SK-N-SH (cell line): Measurements from ENCODE around the gene APLN. TPM values are rescaled to one million over a fixed set of nuclear protein-coding genes. Genes with fewer than 3 reads are reported as not detected.

Experiments
- CTCF ChIA-PET: fragments of 300-600, 350-600 bp; formaldehyde crosslinking; extraction: SDS; loops from one replicate; lab custom pipeline; 2021; lab: Yijun Ruan, JAX
- POLR2A ChIA-PET: fragments of 350-600 bp; sonication (Branson Sonifier 250); formaldehyde crosslinking; extraction: SDS; loops from one replicate; lab custom pipeline; 2020; ENCODE audit warnings: antibody characterized with exemption, inconsistent platforms; lab: Yijun Ruan, JAX
- DNase-seq: peaks from one replicate; pipeline ENCODE4 v3.0.0; 2012
- H2AFZ ChIP-seq: fragments of 200-600 bp; sonication (generic); 2 replicates; pipeline ENCODE4 v1.8.1; 2016; ENCODE audit warnings: antibody characterized with exemption, mild to moderate bottlenecking, low read depth
- H3F3A ChIP-seq: fragments of 200-600 bp; sonication (generic); replicated peaks from 2 replicates; pipeline ENCODE3; 2016; ENCODE audit warnings: antibody characterized with exemption, mild to moderate bottlenecking; ENCODE audit not compliant: insufficient read depth
- H3K27ac ChIP-seq, 2 experiments: fragments of 200-500 bp in 1 of 2; fragments of 200-600 bp in 1 of 2; sonication (Bioruptor generic) in 1 of 2; sonication (generic), shearing (Covaris generic) in 1 of 2; 2 replicates each; pipeline versions ENCODE4 v1.5.1 to v1.6.1; 2014 to 2016; ENCODE audit warnings: low read depth in 2 of 2, inconsistent platforms in 1 of 2, low read length in 1 of 2, mild to moderate bottlenecking in 1 of 2, mixed read lengths in 1 of 2
- H3K27me3 ChIP-seq: fragments of 200-600 bp; sonication (generic), shearing (Covaris generic); 2 replicates; pipeline ENCODE4 v1.6.1; 2016; ENCODE audit warnings: mixed run types; ENCODE audit not compliant: insufficient read depth
- H3K36me3 ChIP-seq, 2 experiments: fragments of 200-500 bp in 1 of 2; fragments of 200-600 bp in 1 of 2; sonication (Bioruptor generic) in 1 of 2; sonication (generic) in 1 of 2; replicated peaks in 1 of 2; 2 replicates each; pipeline versions ENCODE3 to v1.5.1; 2014 to 2016; ENCODE audit warnings: low read length in 1 of 2, mild to moderate bottlenecking in 1 of 2; ENCODE audit not compliant: insufficient read depth in 2 of 2, control insufficient read depth in 1 of 2
- H3K4me1 ChIP-seq, 2 experiments: fragments of 200-500 bp in 1 of 2; fragments of 200-600 bp in 1 of 2; sonication (Bioruptor generic) in 1 of 2; sonication (generic), shearing (Covaris generic) in 1 of 2; 2 replicates each; pipeline versions ENCODE4 v1.5.1 to v1.6.1; 2014 to 2016; ENCODE audit warnings: low read depth in 1 of 2, low read length in 1 of 2, mixed run types in 1 of 2; ENCODE audit not compliant: insufficient read depth in 2 of 2, control insufficient read depth in 1 of 2
- H3K4me2 ChIP-seq: fragments of 200-600 bp; sonication (generic), shearing (Covaris generic); 2 replicates; pipeline ENCODE4 v1.6.1; 2017; ENCODE audit warnings: mixed run types
- H3K4me3 ChIP-seq, 2 experiments: fragments of 200-500 bp in 1 of 2; fragments of 200-600 bp in 1 of 2; sonication (Bioruptor generic) in 1 of 2; sonication (generic), shearing (Covaris generic) in 1 of 2; 2 replicates each; pipeline versions ENCODE4 v1.5.1 to v1.8.1; 2014 to 2016; ENCODE audit warnings: low read depth in 2 of 2, inconsistent platforms in 1 of 2, low read length in 1 of 2, mild to moderate bottlenecking in 1 of 2, mixed read lengths in 1 of 2, moderate library complexity in 1 of 2
- H3K79me2 ChIP-seq: fragments of 200-600 bp; sonication (generic); 2 replicates; pipeline ENCODE4 v1.8.1; 2017; ENCODE audit warnings: mild to moderate bottlenecking; ENCODE audit not compliant: insufficient read depth
- H3K9ac ChIP-seq: fragments of 200-600 bp; sonication (generic); 2 replicates; pipeline ENCODE4 v1.6.1; 2017; ENCODE audit warnings: mixed run types
- H3K9me2 ChIP-seq: fragments of 200-600 bp; sonication (generic); 2 replicates; pipeline ENCODE4 v1.6.1; 2017; ENCODE audit warnings: mixed run types
- H3K9me3 ChIP-seq: fragments of 200-600 bp; sonication (generic); 2 replicates; pipeline ENCODE4 v1.6.1; 2017; ENCODE audit warnings: mixed run types, mild to moderate bottlenecking, moderate library complexity
- H4K20me1 ChIP-seq: fragments of 200-600 bp; sonication (generic); 2 replicates; pipeline ENCODE4 v1.6.1; 2017; ENCODE audit warnings: mild to moderate bottlenecking, mixed run types; ENCODE audit not compliant: insufficient read depth
- CHD2 ChIP-seq: fragments of 150-350 bp; IDR thresholded peaks from 2 replicates; pipeline ENCODE4 v1.6.1; 2018; ENCODE audit warnings: low read length; ENCODE audit not compliant: partially characterized antibody
- ELF1 ChIP-seq: IDR thresholded peaks from 2 replicates; pipeline ENCODE4 v1.4.0; 2012
- EP300 ChIP-seq, 2 experiments: IDR thresholded peaks; 2 replicates each; pipeline versions ENCODE4 v1.4.0 to v1.6.1; 2012; ENCODE audit warnings: borderline replicate concordance in 1 of 2, low read depth in 1 of 2, low read length in 1 of 2
- EZH2phosphoT487 ChIP-seq: fragments of 200-600 bp; sonication (generic); IDR thresholded peaks from 2 replicates; pipeline ENCODE4 v1.6.1; 2017; ENCODE audit warnings: low read depth, mixed run types, mild to moderate bottlenecking, antibody characterized with exemption, moderate library complexity, borderline replicate concordance
- FOXJ3 ChIP-seq: sonication (generic); formaldehyde crosslinking; IDR thresholded peaks from 2 replicates; pipeline ENCODE4 v1.5.1; 2020; ENCODE audit warnings: mild to moderate bottlenecking, missing genetic modification reagents
- FOXM1 ChIP-seq: IDR thresholded peaks from 2 replicates; pipeline ENCODE4 v1.4.0; 2012; ENCODE audit warnings: low read depth, mild to moderate bottlenecking
- GATA2 ChIP-seq: sonication (generic); formaldehyde crosslinking; IDR thresholded peaks from 2 replicates; pipeline ENCODE4 v1.5.0; 2020; ENCODE audit warnings: mild to moderate bottlenecking, missing genetic modification reagents
- JUND ChIP-seq: IDR thresholded peaks from 2 replicates; pipeline ENCODE4 v1.4.0; 2012
- NFIC ChIP-seq: IDR thresholded peaks from 2 replicates; pipeline ENCODE4 v1.4.0; 2012; ENCODE audit warnings: borderline replicate concordance
- POLR2AphosphoS5 ChIP-seq: IDR thresholded peaks from 2 replicates; pipeline ENCODE4 v1.6.1; 2012; ENCODE audit warnings: low read depth, low read length
- RXRA ChIP-seq: IDR thresholded peaks from 2 replicates; pipeline ENCODE4 v1.4.0; 2012; ENCODE audit warnings: low read depth, mild to moderate bottlenecking, borderline replicate concordance
- SMC3 ChIP-seq: IDR thresholded peaks from 2 replicates; pipeline ENCODE4 v1.6.1; 2012; ENCODE audit warnings: low read depth, low read length, improper control_type of control experiment
- TAF1 ChIP-seq: IDR thresholded peaks from 2 replicates; pipeline ENCODE4 v1.6.1; 2012; ENCODE audit warnings: low read depth, mild to moderate bottlenecking, low read length, moderate library complexity, borderline replicate concordance
- TEAD4 ChIP-seq: IDR thresholded peaks from 2 replicates; pipeline ENCODE4 v1.4.0; 2012; ENCODE audit warnings: mild to moderate bottlenecking, borderline replicate concordance; ENCODE audit not compliant: insufficient read depth
- YY1 ChIP-seq: IDR thresholded peaks from 2 replicates; pipeline ENCODE4 v1.4.0; 2012; ENCODE audit warnings: low read depth, mild to moderate bottlenecking
- WGBS: methylation state at CpG from one replicate; pipeline ENCODE4 v1.1.6; 2017; ENCODE audit warnings: low lambda C conversion rate; 5-methylcytosine and 5-hydroxymethylcytosine counted together
- polyA plus RNA-seq, 3 experiments: library from polyadenylated mRNA; depleted of rRNA; stranded (reverse); fragments of >200 nt; gene quantifications; 2 replicates each; pipeline ENCODE4 v1.2.3, GENCODE V29; 2012
- TF ChIP-seq, protein P1 (sequence below): IDR thresholded peaks from 2 replicates; pipeline ENCODE4; 2012
- TF ChIP-seq, protein P2 (sequence below): IDR thresholded peaks from 2 replicates; pipeline ENCODE4 v1.4.0; 2012; ENCODE audit warnings: low read depth, borderline replicate concordance
- TF ChIP-seq, protein P3 (sequence below): IDR thresholded peaks from 2 replicates; pipeline ENCODE4 v1.4.0; 2012; ENCODE audit warnings: low read depth

APLN gene
- polyA plus RNA-seq, 1 of the 3 experiments (the other 2 are of a cell fraction), result 0.82 TPM

DNA sequence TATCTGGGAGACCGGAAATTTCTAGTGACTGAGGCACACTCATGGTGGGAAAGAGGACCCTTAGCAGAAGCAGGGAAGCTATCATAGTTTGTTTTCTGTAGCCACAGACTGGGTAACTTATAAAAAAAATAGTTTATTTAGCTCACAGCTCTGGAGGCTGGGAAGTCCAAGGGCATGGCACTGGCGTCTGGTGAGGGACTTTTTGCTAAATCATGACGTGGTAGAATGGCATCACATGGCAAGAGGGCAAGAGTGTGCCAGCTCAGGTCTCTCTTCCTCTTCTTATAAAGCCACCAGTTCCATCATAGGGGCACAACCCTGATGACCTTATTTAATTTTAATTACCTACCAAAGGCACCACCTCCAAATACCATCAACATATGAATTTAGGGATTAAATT, 13.3 kb downstream of the APLN start (continued):
- TF ChIP-seq EP300 (IDR thresholded peaks at IDR 0.05; ENCODE audit: borderline replicate concordance in 1 of 2, low read depth in 1 of 2, low read length in 1 of 2) (no peak), FOXJ3 (CRISPR knock-in tag) (no peak)
- TF ChIP-seq, protein P1, sequence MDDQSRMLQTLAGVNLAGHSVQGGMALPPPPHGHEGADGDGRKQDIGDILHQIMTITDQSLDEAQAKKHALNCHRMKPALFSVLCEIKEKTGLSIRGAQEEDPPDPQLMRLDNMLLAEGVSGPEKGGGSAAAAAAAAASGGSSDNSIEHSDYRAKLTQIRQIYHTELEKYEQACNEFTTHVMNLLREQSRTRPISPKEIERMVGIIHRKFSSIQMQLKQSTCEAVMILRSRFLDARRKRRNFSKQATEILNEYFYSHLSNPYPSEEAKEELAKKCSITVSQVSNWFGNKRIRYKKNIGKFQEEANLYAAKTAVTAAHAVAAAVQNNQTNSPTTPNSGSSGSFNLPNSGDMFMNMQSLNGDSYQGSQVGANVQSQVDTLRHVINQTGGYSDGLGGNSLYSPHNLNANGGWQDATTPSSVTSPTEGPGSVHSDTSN, result no peak

DNA sequence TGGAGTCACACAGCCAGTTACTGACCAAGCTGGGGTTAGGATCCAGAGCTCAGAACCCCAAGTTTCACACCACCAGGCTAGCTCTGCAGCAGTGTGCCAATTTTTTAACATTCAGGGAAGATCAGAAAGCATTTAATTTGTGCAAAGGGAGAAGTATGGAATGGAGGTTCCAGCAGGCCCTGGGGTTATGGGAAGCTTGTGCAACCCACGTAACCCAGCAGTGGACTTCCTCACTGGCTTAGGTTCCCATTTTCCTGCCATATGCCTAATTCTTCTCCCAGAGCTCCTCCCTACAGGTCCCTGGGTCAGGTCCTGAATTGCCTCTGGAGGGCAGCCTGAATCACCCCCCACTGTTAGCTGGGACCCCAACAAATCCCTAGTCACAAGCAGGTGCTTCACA, 14.0 kb downstream of the APLN start:
- Histone ChIP-seq H3K9me3 (no peaks in the 10 kb centered on the region), H3K4me2 (no peak overlapping the region), H3K27me3 (peaks cover 17% of the 10 kb centered on the region), H3K9ac (no peak overlapping the region), H3K79me2 (no peaks in the 10 kb centered on the region), H3K4me1 (peaks cover 6 to 7% of the 10 kb centered on the region in 2 experiments; a peak in 2 of 4 replicates), H4K20me1 (no peaks in the 10 kb centered on the region), H3F3A (peaks cover 4% of the 10 kb centered on the region), H2AFZ (no peak overlapping the region), H3K36me3 (no peaks in the 10 kb centered on the region), H3K27ac (no peak overlapping the region), H3K9me2 (no peaks in the 10 kb centered on the region), H3K4me3 (no peak overlapping the region)
- WGBS, result 100% methylated on average over 1 of the region's 1 CpG
- no peak for DNase-seq
- TF ChIP-seq EZH2phosphoT487 (no peak), NFIC (no peak), YY1 (no peak), JUND (no peak), RXRA (no peak), SMC3 (no peak), FOXM1 (no peak), CHD2 (no peak)
- TF ChIP-seq, protein P2, sequence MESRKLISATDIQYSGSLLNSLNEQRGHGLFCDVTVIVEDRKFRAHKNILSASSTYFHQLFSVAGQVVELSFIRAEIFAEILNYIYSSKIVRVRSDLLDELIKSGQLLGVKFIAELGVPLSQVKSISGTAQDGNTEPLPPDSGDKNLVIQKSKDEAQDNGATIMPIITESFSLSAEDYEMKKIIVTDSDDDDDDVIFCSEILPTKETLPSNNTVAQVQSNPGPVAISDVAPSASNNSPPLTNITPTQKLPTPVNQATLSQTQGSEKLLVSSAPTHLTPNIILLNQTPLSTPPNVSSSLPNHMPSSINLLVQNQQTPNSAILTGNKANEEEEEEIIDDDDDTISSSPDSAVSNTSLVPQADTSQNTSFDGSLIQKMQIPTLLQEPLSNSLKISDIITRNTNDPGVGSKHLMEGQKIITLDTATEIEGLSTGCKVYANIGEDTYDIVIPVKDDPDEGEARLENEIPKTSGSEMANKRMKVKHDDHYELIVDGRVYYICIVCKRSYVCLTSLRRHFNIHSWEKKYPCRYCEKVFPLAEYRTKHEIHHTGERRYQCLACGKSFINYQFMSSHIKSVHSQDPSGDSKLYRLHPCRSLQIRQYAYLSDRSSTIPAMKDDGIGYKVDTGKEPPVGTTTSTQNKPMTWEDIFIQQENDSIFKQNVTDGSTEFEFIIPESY, result no peak
- TF ChIP-seq, protein P3, sequence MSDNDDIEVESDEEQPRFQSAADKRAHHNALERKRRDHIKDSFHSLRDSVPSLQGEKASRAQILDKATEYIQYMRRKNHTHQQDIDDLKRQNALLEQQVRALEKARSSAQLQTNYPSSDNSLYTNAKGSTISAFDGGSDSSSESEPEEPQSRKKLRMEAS, result no peak
- ChIA-PET CTCF (interaction anchor here (1.4 to 7.7 kb wide), 7 partner anchors 10 to 420 kb away, joined by 3 to 119 read pairs (median 12); partner anchors contain the start of gene APLN), POLR2A (no interaction called here)

DNA sequence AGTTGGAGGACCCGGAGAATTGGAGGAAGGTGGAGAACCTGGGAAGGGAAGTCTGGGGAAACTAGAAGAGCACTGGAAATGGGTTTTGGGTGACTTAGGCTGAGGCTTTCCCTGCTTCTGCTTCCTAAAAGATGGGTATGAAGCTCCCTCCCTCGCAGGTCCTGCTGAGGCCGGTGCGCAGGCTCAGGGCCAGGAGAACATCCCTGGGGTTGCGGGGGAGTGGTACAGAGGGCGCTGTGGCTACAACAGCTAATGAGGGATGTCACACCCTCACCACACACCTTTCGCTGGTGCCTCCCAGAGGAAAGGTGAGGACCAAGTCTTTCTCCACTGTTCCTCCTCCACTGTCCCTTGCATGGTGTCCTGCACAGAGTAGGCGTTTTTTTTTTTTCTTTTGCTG, 15.8 kb downstream of the APLN start:
- Histone ChIP-seq H3K9me3 (no peaks in the 10 kb centered on the region), H4K20me1 (no peaks in the 10 kb centered on the region), H3K9ac (no peak overlapping the region), H3K27me3 (peaks cover 17% of the 10 kb centered on the region), H3K4me1 (peaks cover 7 to 14% of the 10 kb centered on the region in 2 experiments; a peak in 2 of 4 replicates), H3K4me2 (no peak overlapping the region), H3F3A (peaks cover 4% of the 10 kb centered on the region), H3K36me3 (no peaks in the 10 kb centered on the region), H3K4me3 (no peak overlapping the region), H3K27ac (no peak overlapping the region), H3K9me2 (no peaks in the 10 kb centered on the region), H2AFZ (no peak overlapping the region), H3K79me2 (no peaks in the 10 kb centered on the region)
- ChIA-PET CTCF (interaction anchor here (0.7 to 7.7 kb wide), 11 partner anchors 11 to 553 kb away, joined by 3 to 119 read pairs (median 16); partner anchors contain the start of gene APLN), POLR2A (no interaction called here)
- no peak for DNase-seq
- 39% methylated on average over 8 of the region's 8 CpGs for WGBS
- TF ChIP-seq JUND (no peak), YY1 (no peak), POLR2AphosphoS5 (no peak), ELF1 (no peak), TAF1 (no peak), GATA2 (CRISPR knock-in tag) (no peak), TEAD4 (no peak), RXRA (no peak)
